Fibroblast of lung (primary cell): Measurements from ENCODE around the gene BCDIN3D. TPM values are rescaled to one million over a fixed set of nuclear protein-coding genes. Genes with fewer than 3 reads are reported as not detected.

Source experiments
- DNase-seq, 2 donors: peaks; one replicate each; pipeline versions ENCODE4 v3.0.0 to v3.0.0-alpha.2; 2010; ENCODE audit warnings: low read depth in 2 of 2
- H2AFZ ChIP-seq: 2 replicates; pipeline ENCODE4 v1.5.1; 2012; ENCODE audit warnings: low read length, control low read depth, inconsistent platforms
- H3K27ac ChIP-seq: 2 replicates; pipeline ENCODE4 v1.5.1; 2011; ENCODE audit warnings: low read length, control low read depth; ENCODE audit not compliant: insufficient read depth
- H3K27me3 ChIP-seq: 2 replicates; pipeline ENCODE4 v1.5.1; 2011; ENCODE audit warnings: mild to moderate bottlenecking, low read length; ENCODE audit not compliant: control insufficient read depth, insufficient read depth
- H3K36me3 ChIP-seq: 2 replicates; pipeline ENCODE4 v1.5.1; 2011; ENCODE audit warnings: low read length; ENCODE audit not compliant: control insufficient read depth, insufficient read depth
- H3K4me1 ChIP-seq: 2 replicates; pipeline ENCODE4 v1.5.1; 2011; ENCODE audit warnings: low read length; ENCODE audit not compliant: control insufficient read depth, insufficient read depth; ENCODE audit errors: extremely low read depth
- H3K4me2 ChIP-seq: 2 replicates; pipeline ENCODE4 v1.5.1; 2011; ENCODE audit warnings: low read length, control low read depth; ENCODE audit not compliant: insufficient read depth; ENCODE audit errors: extremely low read depth
- H3K4me3 ChIP-seq, 4 experiments: fragments of 200-600 bp in 1 of 4; sonication (generic) in 1 of 4; replicated peaks in 1 of 4; 2 replicates each; pipeline ENCODE4 v1.5.1; 2011 to 2016; ENCODE audit warnings: low read length in 4 of 4, low read depth in 3 of 4, mild to moderate bottlenecking in 3 of 4, control low read depth in 2 of 4, inconsistent platforms in 1 of 4, mixed read lengths in 1 of 4; ENCODE audit not compliant: insufficient read depth in 1 of 4; ENCODE audit errors: control extremely low read depth in 1 of 4
- H3K79me2 ChIP-seq: 2 replicates; pipeline ENCODE4 v1.5.1; 2012; ENCODE audit warnings: mild to moderate bottlenecking, low read length, inconsistent platforms; ENCODE audit not compliant: control insufficient read depth, insufficient read depth
- H3K9ac ChIP-seq: 2 replicates; pipeline ENCODE4 v1.5.1; 2011; ENCODE audit warnings: mild to moderate bottlenecking, low read length, control low read depth; ENCODE audit not compliant: insufficient read depth
- H3K9me3 ChIP-seq: 2 replicates; pipeline ENCODE4 v1.5.1; 2012; ENCODE audit warnings: low read depth, low read length; ENCODE audit not compliant: control insufficient read depth, insufficient read depth
- H4K20me1 ChIP-seq: 2 replicates; pipeline ENCODE4 v1.5.1; 2011; ENCODE audit warnings: low read length; ENCODE audit not compliant: control insufficient read depth, insufficient read depth; ENCODE audit errors: extremely low read depth
- CTCF ChIP-seq, 2 donors: IDR thresholded peaks in 1 of 2; conservative IDR thresholded peaks in 1 of 2; 1 replicate in 1 of 2; 2 replicates in 1 of 2; pipeline ENCODE4 v1.5.1; 2011 to 2012; ENCODE audit warnings: low read length in 2 of 2, control low read depth in 1 of 2, inconsistent platforms in 1 of 2, low read depth in 1 of 2, mild to moderate bottlenecking in 1 of 2
- EZH2 ChIP-seq: IDR thresholded peaks from 2 replicates; pipeline ENCODE4 v1.5.1; 2012; ENCODE audit warnings: low read length, control low read depth, mild to moderate bottlenecking; ENCODE audit errors: missing control alignments
- polyA plus RNA-seq, 2 donors: library from polyadenylated mRNA; depleted of rRNA in 1 of 2; stranded (reverse) in 1 of 2; unstranded in 1 of 2; fragments of >200 nt; gene quantifications; 2 replicates each; pipeline ENCODE4 v1.2.1, GENCODE V29; 2011 to 2012; ENCODE audit warnings: missing spikeins in 1 of 2
- total RNA-seq: library from RNA; depleted of rRNA; stranded (reverse); fragments of >200 nt; gene quantifications from 2 replicates; pipeline ENCODE4 v1.2.1, GENCODE V29; 2014

BCDIN3D gene
- total and polyA plus RNA-seq, 2 donors (not counting 1 experiment from before 2014, with no cell fraction given): 3.2 to 4.5 TPM

GRCh38 chr12:49888461-49889151 lies 45.7 kb upstream of the BCDIN3D start:
- H3K36me3 ChIP-seq: no peaks in the 10 kb centered on the region
- TF ChIP-seq CTCF (conservative IDR thresholded peaks at IDR 0.05 in 1 of 2, IDR thresholded peaks at IDR 0.05 in 1 of 2; ENCODE audit: low read depth in 1 of 2, low read length in 2 of 2) (no peak), EZH2 (no peak)
- H3K9ac ChIP-seq: no peak overlapping the region
- no peaks in the 10 kb centered on the region for H3K9me3 ChIP-seq
- H3K4me2 ChIP-seq: no peak overlapping the region
- no peak overlapping the region for H2AFZ ChIP-seq
- peaks cover 21% of the 10 kb centered on the region for H3K27me3 ChIP-seq
- no peak for DNase-seq
- no peak overlapping the region for H3K4me3 ChIP-seq
- H3K4me1 ChIP-seq: no peaks in the 10 kb centered on the region
- no peaks in the 10 kb centered on the region for H4K20me1 ChIP-seq
- H3K79me2 ChIP-seq: no peaks in the 10 kb centered on the region
- no peak overlapping the region for H3K27ac ChIP-seq

DNA sequence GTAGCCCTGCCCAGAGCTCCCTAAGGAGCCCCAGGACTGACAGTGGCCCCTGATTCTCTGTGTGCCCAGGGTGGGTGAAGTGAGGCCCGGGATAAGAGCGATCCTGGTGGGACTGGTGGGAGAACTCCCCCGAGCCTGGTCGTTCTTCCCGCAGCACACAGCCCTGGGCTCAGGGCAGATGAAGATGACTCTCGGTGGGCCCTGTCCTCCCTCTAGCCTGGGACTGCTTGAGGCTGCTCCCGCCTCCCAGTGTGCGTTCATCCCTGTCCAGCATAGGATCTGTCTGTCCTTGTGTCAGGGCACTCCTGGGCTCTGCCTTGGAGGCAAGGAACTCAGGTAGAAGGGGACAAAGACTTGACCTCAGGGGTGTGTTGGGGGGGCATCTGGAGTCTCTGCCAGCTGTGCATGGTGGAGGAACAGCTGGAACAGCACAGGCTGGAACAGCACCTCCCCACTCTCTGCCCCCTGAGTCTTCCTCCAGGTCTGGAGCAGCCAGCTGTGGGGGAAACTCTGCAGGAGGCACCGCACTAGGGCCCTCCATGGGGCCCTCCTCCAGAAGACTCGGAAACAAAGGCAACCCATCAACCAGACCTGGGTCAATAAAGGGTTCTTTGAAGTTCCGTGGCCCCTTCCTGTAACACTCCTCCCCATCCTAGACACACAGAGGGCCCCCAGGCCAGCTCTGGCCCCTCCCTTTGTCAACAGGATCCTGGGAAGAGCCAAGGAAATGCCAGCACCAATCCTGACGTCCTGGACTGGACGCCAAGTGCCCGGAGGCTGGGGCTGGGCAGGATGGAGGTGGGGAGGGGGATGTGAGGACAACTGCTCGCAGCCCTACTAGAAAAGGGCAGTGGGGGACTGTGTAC lies 44.9 kb upstream of the BCDIN3D start:
- no peaks in the 10 kb centered on the region for H4K20me1 ChIP-seq
- no peaks in the 10 kb centered on the region for H3K9me3 ChIP-seq
- no peak for TF ChIP-seq CTCF (conservative IDR thresholded peaks at IDR 0.05 in 1 of 2, IDR thresholded peaks at IDR 0.05 in 1 of 2; ENCODE audit: low read depth in 1 of 2, low read length in 2 of 2)
- TF ChIP-seq EZH2: no peak
- no peak overlapping the region for H3K4me2 ChIP-seq
- no peak for DNase-seq
- H3K4me1 ChIP-seq: no peaks in the 10 kb centered on the region
- H3K79me2 ChIP-seq: no peaks in the 10 kb centered on the region
- no peak overlapping the region for H3K27ac ChIP-seq
- H3K36me3 ChIP-seq: no peaks in the 10 kb centered on the region
- H2AFZ ChIP-seq: no peak overlapping the region
- peaks cover 28% of the 10 kb centered on the region for H3K27me3 ChIP-seq
- H3K9ac ChIP-seq: no peak overlapping the region
- no peak overlapping the region for H3K4me3 ChIP-seq

- Histone ChIP-seq H3K4me3 (no peak overlapping the region), H3K27ac (no peak overlapping the region), H2AFZ (no peak overlapping the region), H3K79me2 (no peaks in the 10 kb centered on the region), H3K4me1 (no peaks in the 10 kb centered on the region), H3K9ac (no peak overlapping the region), H4K20me1 (no peaks in the 10 kb centered on the region), H3K36me3 (no peaks in the 10 kb centered on the region), H3K27me3 (peaks cover 24% of the 10 kb centered on the region), H3K9me3 (no peaks in the 10 kb centered on the region), H3K4me2 (no peak overlapping the region)
- DNase-seq: no peak
- no peak for TF ChIP-seq CTCF (conservative IDR thresholded peaks at IDR 0.05 in 1 of 2, IDR thresholded peaks at IDR 0.05 in 1 of 2; ENCODE audit: low read depth in 1 of 2, low read length in 2 of 2)
- no peak for TF ChIP-seq EZH2
These were observed 44.2 kb upstream of the BCDIN3D start for GRCh38 chr12:49887091-49887490.
